BE2C (cell line): ENCODE data around the gene CDKL5.
"Not testable (repeated sequence)": the region's sequence is repeated elsewhere in the genome, so short reads cannot be mapped to it uniquely, and the experiment has no call there.

ENCODE experiments used
- DNase-seq: peaks from one replicate; pipeline ENCODE4 v3.0.0-alpha.2; 2020
- H3K27me3 ChIP-seq: fragments of 250-450 bp; sonication (Bioruptor Pico); 2 replicates; pipeline ENCODE4 v1.5.1; 2020; ENCODE audit warnings: mild to moderate bottlenecking
- H3K36me3 ChIP-seq: fragments of 250-450 bp; sonication (Bioruptor Pico); 2 replicates; pipeline ENCODE4 v1.5.1; 2020; ENCODE audit warnings: mild to moderate bottlenecking
- H3K4me1 ChIP-seq: fragments of 250-450 bp; sonication (Bioruptor Pico); 2 replicates; pipeline ENCODE4 v1.5.1; 2020
- H3K4me3 ChIP-seq: 2 replicates; pipeline ENCODE4 v1.5.1; 2011; ENCODE audit warnings: low read depth, low read length
- H3K9me3 ChIP-seq: fragments of 250-450 bp; sonication (Bioruptor Pico); 2 replicates; pipeline ENCODE4 v1.5.1; 2020
- TF ChIP-seq, protein P1 (sequence below): IDR thresholded peaks from 2 replicates; pipeline ENCODE4 v1.5.1; 2012; ENCODE audit warnings: mild to moderate bottlenecking, low read depth, low read length

CDKL5 gene

DNA sequence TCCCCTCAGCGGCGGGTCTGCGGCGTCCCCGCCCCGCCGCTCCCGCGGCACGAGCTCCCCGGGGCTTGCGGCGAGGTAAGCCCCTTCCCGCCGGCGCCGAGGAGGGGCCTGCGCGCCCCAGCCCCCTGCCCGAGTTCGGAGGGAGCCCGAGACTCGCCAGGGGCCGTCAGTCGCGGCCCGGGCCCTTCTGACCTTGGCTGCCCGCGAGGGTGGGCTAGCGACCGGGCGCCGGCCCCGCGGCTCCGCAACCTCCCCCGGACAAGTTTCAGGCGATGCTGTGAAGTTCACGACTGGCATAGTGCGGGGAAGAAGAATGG lies 554 bp downstream of the CDKL5 start:
- TF ChIP-seq, protein P1, sequence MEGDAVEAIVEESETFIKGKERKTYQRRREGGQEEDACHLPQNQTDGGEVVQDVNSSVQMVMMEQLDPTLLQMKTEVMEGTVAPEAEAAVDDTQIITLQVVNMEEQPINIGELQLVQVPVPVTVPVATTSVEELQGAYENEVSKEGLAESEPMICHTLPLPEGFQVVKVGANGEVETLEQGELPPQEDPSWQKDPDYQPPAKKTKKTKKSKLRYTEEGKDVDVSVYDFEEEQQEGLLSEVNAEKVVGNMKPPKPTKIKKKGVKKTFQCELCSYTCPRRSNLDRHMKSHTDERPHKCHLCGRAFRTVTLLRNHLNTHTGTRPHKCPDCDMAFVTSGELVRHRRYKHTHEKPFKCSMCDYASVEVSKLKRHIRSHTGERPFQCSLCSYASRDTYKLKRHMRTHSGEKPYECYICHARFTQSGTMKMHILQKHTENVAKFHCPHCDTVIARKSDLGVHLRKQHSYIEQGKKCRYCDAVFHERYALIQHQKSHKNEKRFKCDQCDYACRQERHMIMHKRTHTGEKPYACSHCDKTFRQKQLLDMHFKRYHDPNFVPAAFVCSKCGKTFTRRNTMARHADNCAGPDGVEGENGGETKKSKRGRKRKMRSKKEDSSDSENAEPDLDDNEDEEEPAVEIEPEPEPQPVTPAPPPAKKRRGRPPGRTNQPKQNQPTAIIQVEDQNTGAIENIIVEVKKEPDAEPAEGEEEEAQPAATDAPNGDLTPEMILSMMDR = no peak
- Histone ChIP-seq H3K9me3 (no peaks in the 10 kb centered on the region), H3K36me3 (no peaks in the 10 kb centered on the region), H3K27me3 (no peaks in the 10 kb centered on the region), H3K4me3 (peak overlapping the region; percentile 72), H3K4me1 (no peaks in the 10 kb centered on the region; the same call in 1 of the 2 replicates)
- DNase-seq = peak; percentile 12

DNA sequence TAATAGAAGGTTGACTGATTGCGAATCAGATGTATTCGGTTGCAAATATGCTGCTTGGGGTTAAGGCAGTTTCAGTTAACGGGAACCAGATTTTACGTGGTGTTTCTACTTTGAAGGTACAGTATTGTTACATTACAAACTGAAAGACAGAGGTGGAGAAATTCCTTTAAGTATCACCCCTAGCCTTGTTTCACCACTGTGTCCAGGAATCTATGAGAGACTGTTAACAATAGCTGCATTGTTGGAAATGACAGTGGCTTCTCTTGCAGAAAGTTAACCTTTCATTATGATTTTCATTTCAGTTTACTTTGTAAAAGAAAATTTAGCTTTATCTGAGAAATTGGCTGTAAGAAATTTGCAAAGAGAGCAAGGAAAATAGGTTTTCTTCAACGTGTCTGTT lies 2.6 kb downstream of the CDKL5 start:
- Histone ChIP-seq H3K9me3 (no peaks in the 10 kb centered on the region), H3K4me3 (no peak overlapping the region; the same call in 1 of the 2 replicates), H3K27me3 (no peaks in the 10 kb centered on the region), H3K4me1 (no peaks in the 10 kb centered on the region; the same call in 1 of the 2 replicates), H3K36me3 (no peaks in the 10 kb centered on the region)
- DNase-seq = no peak
- TF ChIP-seq, protein P1 = no peak

GRCh38 chrX:18433288-18433687 lies 7.9 kb downstream of the CDKL5 start:
- not testable (repeated sequence) for H3K4me3 ChIP-seq, DNase-seq, H3K4me1 ChIP-seq, H3K27me3 ChIP-seq, H3K36me3 ChIP-seq, H3K9me3 ChIP-seq

- H3K4me1 ChIP-seq = no peaks in the 10 kb centered on the region
- H3K9me3 ChIP-seq = no peaks in the 10 kb centered on the region
- H3K27me3 ChIP-seq = no peaks in the 10 kb centered on the region
- no peak for DNase-seq
- TF ChIP-seq, protein P1 = no peak
- no peaks in the 10 kb centered on the region for H3K36me3 ChIP-seq
- no peak overlapping the region for H3K4me3 ChIP-seq
Measured at GRCh38 chrX:18434896-18435295, 9.5 kb downstream of the CDKL5 start.

DNA sequence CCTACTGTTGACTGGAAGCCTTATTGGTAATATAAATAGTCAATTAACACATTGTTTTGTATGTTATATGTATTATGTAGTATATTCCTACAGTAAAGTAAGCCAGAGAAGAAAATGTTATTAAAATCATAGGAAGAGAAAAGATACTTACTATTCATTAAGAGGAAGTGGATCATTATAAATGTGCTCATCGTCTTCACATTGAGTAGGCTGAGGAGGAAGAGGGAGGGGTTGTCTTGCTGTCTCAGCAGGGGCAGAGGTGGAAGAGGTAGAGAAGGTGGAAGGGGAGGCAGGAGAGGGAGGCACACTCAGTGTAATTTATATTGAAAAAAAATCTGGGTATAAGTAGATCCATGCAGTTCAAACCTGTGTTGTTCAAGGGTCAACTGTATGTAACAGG lies 10.6 kb downstream of the CDKL5 start:
- H3K4me3 ChIP-seq = no peak overlapping the region
- DNase-seq = no peak
- H3K36me3 ChIP-seq = no peaks in the 10 kb centered on the region
- no peaks in the 10 kb centered on the region for H3K27me3 ChIP-seq
- TF ChIP-seq, protein P1 = no peak
- H3K9me3 ChIP-seq = no peaks in the 10 kb centered on the region
- H3K4me1 ChIP-seq = no peaks in the 10 kb centered on the region

GRCh38 chrX:18440835-18441234 lies 15.4 kb downstream of the CDKL5 start:
- Histone ChIP-seq H3K9me3 (no peaks in the 10 kb centered on the region), H3K4me1 (no peaks in the 10 kb centered on the region), H3K4me3 (no peak overlapping the region), H3K27me3 (no peaks in the 10 kb centered on the region), H3K36me3 (no peaks in the 10 kb centered on the region)
- DNase-seq = no peak
- TF ChIP-seq, protein P1 = no peak

DNA sequence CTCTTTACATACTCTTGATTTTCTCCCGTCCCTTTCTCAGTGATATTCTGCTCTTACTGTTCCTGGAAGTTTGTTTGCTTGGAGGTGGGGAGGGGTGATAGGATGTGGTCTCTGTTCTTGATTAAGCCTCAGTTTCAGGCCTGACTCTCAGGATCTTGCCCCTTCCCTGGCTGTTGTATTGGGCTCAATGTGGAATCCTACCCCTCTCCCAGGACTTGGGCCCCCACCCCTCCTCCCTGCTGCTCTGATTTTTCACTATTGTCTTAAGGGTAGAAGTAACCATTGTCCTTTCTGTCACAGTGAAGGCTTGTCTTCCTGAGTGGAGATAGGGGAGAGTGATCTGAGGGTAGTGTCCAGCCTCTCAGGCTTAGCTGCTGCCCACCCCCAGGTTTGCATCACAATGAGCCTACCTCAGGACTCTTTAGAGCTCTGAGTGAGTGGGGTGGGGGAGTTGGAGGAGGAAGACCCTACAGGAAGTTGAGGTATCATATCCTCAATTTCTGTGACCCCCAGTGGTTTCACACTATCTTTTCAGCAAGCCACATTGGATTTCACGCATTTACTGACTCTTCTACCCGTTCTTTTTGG lies 16.5 kb downstream of the CDKL5 start:
- Histone ChIP-seq H3K4me3 (no peak overlapping the region), H3K27me3 (no peaks in the 10 kb centered on the region), H3K4me1 (no peaks in the 10 kb centered on the region), H3K9me3 (no peaks in the 10 kb centered on the region), H3K36me3 (no peaks in the 10 kb centered on the region)
- TF ChIP-seq, protein P1 = no peak
- no peak for DNase-seq
